ENCODE data around the gene ZNF18.
A peak's percentile ranks its signal among the peaks of the same experiment; 100 is the strongest.

ZNF18 gene

GRCh38 chr17:11997147-11997971 lies at the start of gene ZNF18:
Gene ZNF18, minus strand, starts transcription at chr17:11997475. Its CDS starts 4,646 bp downstream, at chr17:11992829.
- peak; percentile 88 to 95 for DNase-seq (ENCODE audit: low read depth in 2 of 2)

- DNase-seq (ENCODE audit: low read depth in 2 of 2), result no peak
Measured at GRCh38 chr17:12046786-12047185, 49.5 kb upstream of the ZNF18 start.

GRCh38 chr17:12043702-12044101 lies 46.4 kb upstream of the ZNF18 start:
- DNase-seq (ENCODE audit: low read depth in 2 of 2), result no peak

- no peak for DNase-seq (ENCODE audit: low read depth in 2 of 2)
Measured at GRCh38 chr17:12041312-12041711, 44.0 kb upstream of the ZNF18 start.

GRCh38 chr17:12040478-12040877 lies 43.2 kb upstream of the ZNF18 start:
- DNase-seq (ENCODE audit: low read depth in 2 of 2), result no peak

GRCh38 chr17:12037970-12038369 lies 40.7 kb upstream of the ZNF18 start:
- DNase-seq (ENCODE audit: low read depth in 2 of 2), result no peak

GRCh38 chr17:12035673-12036072 lies 38.4 kb upstream of the ZNF18 start:
- DNase-seq (ENCODE audit: low read depth in 2 of 2), result no peak

GRCh38 chr17:12034538-12034937 lies 37.3 kb upstream of the ZNF18 start:
- no peak for DNase-seq (ENCODE audit: low read depth in 2 of 2)

GRCh38 chr17:12028611-12029010 lies 31.3 kb upstream of the ZNF18 start:
- no peak for DNase-seq (ENCODE audit: low read depth in 2 of 2)

GRCh38 chr17:12027658-12028057 lies 30.4 kb upstream of the ZNF18 start:
- no peak for DNase-seq (ENCODE audit: low read depth in 2 of 2)

- no peak for DNase-seq (ENCODE audit: low read depth in 2 of 2)
Measured at GRCh38 chr17:12024327-12024726, 27.1 kb upstream of the ZNF18 start.

- no peak for DNase-seq (ENCODE audit: low read depth in 2 of 2)
Measured at GRCh38 chr17:12022310-12022709, 25.0 kb upstream of the ZNF18 start.

- DNase-seq (ENCODE audit: low read depth in 2 of 2), result no peak
Measured at GRCh38 chr17:12021623-12022140, 24.4 kb upstream of the ZNF18 start.

- peak; percentile 82 to 90 for DNase-seq (ENCODE audit: low read depth in 2 of 2)
Measured at GRCh38 chr17:12020642-12021622, 23.7 kb upstream of the ZNF18 start, which contains the start of gene MAP2K4. Gene MAP2K4, plus strand, starts transcription at chr17:12020877. Its CDS starts 10 bp downstream, at chr17:12020887.

- DNase-seq (ENCODE audit: low read depth in 2 of 2), result no peak
Measured at GRCh38 chr17:12007466-12007865, 10.2 kb upstream of the ZNF18 start.

- no peak for DNase-seq (ENCODE audit: low read depth in 2 of 2)
Measured at GRCh38 chr17:11999696-12000095, 2.4 kb upstream of the ZNF18 start.

GRCh38 chr17:11997972-11998233 lies 628 bp upstream of the ZNF18 start:
- DNase-seq (ENCODE audit: low read depth in 2 of 2), result no peak

GRCh38 chr17:11996722-11997146 lies 541 bp downstream of the ZNF18 start:
- DNase-seq (ENCODE audit: low read depth in 2 of 2), result peak in 1 of 2 donors; percentile 12

GRCh38 chr17:11991461-11991860 lies 5.8 kb downstream of the ZNF18 start:
- DNase-seq (ENCODE audit: low read depth in 2 of 2), result no peak

GRCh38 chr17:11990363-11990983 lies 6.8 kb downstream of the ZNF18 start:
- DNase-seq (ENCODE audit: low read depth in 2 of 2), result no peak

- no peak for DNase-seq (ENCODE audit: low read depth in 2 of 2)
Measured at GRCh38 chr17:11986942-11987329, 10.3 kb downstream of the ZNF18 start.
